22Rv1 (cell line): ENCODE results near the gene TIAM2.

ENCODE experiments used
- ZFX ChIP-seq: fragments of 450-650 bp; IDR thresholded peaks from 2 replicates; pipeline ENCODE4 v1.6.1; 2017; ENCODE audit warnings: antibody characterized with exemption, borderline replicate concordance
- TF ChIP-seq, protein P1 (sequence below): fragments of 450-650 bp; IDR thresholded peaks from 2 replicates; pipeline ENCODE4 v1.5.1; 2017; ENCODE audit warnings: mild to moderate bottlenecking

DNA sequence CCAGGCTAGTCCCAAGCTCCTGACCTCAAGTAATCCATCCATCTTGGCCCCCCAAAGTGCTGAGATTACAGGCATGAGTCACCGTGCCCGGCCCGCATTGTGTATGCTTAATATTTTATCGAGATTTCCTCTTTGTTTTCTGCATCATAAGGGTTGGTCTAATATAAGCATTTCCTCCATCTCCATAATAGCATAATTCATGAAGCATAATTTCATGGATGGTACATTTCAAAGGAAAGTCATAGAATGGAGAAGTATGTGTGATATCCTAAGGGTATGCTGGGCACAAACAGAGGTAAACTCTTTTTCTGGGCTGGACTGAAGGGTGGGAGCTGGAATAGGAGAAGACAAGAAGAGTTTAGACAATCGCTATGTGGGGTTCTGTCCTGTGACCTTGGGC is 17.5 kb upstream of the TIAM2 start:
- TF ChIP-seq, protein P1, sequence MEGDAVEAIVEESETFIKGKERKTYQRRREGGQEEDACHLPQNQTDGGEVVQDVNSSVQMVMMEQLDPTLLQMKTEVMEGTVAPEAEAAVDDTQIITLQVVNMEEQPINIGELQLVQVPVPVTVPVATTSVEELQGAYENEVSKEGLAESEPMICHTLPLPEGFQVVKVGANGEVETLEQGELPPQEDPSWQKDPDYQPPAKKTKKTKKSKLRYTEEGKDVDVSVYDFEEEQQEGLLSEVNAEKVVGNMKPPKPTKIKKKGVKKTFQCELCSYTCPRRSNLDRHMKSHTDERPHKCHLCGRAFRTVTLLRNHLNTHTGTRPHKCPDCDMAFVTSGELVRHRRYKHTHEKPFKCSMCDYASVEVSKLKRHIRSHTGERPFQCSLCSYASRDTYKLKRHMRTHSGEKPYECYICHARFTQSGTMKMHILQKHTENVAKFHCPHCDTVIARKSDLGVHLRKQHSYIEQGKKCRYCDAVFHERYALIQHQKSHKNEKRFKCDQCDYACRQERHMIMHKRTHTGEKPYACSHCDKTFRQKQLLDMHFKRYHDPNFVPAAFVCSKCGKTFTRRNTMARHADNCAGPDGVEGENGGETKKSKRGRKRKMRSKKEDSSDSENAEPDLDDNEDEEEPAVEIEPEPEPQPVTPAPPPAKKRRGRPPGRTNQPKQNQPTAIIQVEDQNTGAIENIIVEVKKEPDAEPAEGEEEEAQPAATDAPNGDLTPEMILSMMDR, result no peak
- no peak for TF ChIP-seq ZFX
